GM19438 (cell line): ENCODE results near the gene LACTB.
"Not testable (repeated sequence)": the region's sequence is repeated elsewhere in the genome, so short reads cannot be mapped to it uniquely, and the experiment has no call there.

Source experiments
- ATAC-seq: cut with Tn5 transposase; IDR thresholded peaks from one replicate; pipeline ENCODE4 v1.9.1; 2021; ENCODE audit warnings: low read depth; ENCODE audit not compliant: unreplicated experiment

The LACTB gene

DNA sequence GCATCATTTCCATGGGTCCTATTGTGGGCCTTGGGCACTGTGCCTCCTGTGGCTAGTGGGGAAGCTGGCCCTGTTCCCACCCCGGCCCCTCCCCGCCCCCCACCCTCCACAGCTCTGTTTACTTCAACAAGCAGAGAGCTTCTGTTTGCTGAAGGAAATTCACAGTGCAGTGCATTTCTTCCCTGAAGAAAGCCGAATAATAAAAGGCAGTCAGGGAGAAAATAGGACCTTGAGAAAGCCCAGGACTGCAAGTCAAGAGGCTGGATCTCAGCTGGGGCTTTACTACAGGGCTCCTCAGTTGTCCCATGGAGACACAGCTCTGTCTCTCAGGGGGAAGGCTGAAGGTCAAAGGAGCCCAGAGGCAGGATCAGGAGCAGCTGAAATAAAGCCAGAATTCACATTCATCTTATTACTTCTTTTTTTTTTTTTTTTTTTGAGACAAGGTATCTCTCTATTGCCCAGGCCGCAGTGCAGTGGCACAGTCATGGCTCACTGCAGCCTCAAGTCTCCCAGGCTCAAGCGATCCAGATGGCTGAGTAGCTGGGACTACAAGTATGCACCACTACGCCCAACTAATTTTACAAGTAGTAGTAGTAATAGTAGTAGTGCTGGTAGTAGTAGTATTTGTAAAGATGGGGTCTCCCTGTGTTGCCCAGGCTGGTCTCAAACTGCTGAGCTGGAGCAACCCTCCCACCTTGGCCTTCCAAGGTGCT is 33.0 kb upstream of the LACTB start:
- ATAC-seq, result no peak

DNA sequence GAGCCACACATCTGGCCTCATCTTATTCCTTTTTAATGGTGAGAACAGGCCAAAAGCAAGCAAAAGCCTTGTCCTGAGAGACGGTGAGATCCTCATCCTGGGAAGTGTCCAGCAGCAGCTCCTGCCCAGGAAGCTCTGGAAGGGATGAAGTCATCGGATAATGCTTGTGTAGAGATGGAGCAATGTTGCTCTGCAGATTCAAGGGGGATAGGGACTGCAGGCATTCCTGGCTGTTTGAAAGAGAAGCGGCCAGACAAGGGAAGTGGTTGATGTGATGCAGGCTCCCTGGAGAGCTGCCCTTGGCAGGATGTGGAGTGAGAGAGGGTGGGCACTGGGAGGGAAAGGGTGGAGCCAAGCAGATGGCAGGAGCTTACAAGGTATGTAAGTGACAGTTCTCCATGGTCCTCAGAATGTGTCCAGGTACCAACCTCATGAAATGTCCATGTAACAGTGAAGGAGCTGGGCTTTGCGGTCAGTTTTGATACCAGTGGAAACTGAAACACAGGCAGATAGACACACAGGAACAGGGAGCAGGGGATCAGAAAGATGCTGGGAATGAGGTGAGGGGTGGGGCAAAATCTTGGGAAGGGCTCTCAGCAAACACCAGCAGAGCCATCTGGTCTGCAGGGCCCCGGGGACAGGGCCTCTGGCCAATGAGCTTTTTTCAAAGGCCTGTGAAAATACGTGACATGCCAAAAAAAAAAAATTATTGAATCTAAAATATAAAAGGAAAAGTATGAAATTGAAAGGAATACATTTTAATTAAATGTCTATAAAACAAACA is 32.2 kb upstream of the LACTB start:
- ATAC-seq, result no peak

DNA sequence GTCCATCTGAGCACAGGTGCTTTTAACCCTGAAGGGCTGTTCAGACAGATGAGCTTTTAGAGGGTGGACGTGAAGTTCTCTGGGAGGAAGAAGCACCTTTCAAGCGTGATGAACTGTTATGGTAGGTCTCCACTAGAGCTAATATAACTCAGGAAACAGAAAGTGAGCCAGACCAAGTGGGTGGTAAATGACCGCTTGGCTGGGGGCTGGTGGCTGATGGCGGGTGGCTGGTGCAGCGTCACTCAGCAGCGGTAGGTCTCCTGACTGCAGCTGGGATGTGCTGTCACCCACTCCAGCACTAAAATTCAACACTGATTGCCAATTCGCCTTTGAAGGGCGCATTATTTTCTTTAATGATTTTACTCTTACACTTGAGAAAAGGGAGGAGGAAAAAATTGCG is 31.2 kb upstream of the LACTB start:
- no peak for ATAC-seq

DNA sequence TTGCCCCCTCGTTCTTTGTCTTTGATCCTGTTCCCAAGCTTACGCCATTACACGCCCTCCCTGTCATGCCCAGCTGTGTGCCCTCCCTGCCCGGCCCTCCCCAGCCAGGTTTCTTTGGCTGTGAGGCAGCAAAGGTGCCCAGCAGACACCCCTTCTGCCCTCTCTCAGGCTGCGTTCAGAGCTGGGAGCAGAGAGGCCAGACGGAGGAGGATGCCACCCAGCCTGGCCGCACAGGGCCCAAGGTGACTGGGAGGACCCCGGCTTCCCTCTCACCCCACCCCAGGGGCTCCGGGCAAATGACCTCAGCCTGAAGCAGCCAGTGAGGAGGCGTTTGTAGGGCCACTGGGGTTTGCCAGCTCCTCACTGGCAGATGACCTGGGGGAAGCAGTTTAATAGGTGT is 30.8 kb upstream of the LACTB start:
- no peak for ATAC-seq

DNA sequence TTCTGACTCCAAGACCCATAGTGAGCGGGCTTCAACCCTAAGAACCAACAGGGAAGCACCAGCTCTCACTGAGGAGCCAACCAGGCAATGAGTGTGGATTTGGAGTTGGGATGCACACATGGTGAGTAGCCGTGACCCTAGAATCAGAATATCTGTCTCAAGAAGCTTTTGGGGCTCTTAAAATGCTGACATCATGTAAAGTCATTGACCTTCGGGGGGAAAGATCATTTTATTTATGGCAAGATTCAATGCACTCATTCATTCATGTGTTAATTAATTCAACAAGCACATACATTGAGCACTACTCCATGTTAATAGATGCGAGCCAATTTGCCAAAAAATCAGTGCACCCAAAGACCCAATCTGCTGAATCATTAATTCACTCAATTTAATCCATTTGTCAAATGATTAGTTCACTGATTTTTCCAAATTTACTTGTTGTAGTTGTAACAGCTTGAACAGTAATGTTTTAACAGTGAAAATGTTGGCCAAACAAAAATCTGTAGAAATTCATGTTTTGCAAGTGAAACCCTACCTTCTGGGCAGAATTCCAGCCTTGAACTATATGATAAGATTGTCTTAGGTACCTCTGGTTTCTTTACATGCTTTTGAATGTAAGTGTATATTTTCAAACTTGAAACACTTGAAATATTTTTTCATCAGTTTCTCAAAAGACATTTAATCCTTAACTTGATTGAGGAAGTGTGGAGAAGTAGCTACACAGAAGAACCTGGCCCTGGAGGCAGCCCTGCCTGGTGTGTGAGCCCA is 29.8 kb upstream of the LACTB start:
- ATAC-seq, result no peak

DNA sequence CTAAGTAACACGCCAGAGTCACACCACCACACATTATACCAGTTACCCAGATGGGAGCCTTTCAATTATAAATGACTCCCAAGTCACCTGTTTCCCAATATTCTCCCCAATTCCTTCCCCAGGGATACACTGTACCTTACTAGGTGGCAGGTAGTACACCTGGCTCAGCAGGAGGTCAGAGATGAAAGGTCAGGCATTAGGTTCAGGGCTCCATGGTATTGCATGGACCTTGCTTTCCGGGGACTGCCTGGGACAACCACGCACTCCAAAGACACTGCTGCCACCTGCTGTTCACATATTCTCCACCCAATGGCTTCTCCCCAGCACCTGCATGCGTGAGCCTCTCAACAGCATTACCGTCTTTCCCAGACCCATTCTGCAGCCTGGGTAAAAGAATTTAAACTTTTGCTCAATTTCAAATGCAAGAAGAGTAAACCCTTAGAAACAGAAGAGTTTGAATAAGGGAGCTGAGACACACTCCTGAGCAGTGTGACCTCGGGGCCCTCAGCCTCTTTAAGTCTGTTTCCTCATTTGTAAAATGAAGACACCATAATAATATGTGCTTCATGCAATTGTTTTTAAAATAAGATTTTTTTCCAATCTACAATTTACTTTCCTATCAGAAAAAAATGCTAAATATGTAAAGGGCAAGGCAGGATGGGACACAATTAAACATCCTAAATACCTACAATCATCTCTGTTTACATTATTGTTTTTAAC is 28.0 kb upstream of the LACTB start:
- no peak for ATAC-seq

DNA sequence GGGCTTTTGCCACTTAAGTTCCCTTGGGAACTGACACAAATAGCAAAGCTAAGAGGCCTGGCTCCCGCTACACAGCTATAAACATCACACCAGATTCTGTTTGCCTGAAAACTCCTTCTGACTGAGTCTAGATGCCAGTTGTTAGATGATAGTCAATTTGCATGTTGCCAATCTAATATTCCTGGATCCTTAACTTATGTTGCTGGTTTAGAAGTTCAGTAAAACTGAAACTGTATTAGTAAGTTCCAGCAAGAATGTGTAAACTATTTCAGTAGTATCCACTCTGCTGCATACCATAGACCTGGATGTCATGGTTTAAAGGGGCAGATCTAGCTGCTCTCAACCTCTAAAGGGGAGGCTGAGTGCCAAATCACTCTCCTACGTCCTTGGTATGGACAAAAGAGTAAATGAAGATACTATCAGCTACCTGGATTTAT is 27.1 kb upstream of the LACTB start:
- ATAC-seq, result no peak

DNA sequence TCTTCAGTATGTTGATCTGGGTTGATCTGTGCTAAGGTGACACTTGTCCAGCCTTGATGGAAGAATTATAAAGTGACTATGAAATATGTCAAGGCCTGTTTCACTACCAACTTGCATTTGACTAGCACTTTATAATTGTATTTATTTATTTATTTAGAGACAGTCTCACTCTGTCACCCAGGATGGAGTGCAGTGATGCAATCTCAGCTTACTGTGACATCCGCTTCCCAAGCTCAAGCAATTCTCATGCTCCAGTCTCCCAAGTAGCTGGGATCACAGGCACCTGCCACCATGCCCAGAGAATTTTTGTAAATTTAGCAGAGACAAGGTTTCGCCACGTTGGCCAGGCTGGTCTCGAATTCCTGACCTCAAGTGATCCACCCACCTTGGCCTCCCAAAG is 25.5 kb upstream of the LACTB start:
- ATAC-seq, result no peak

DNA sequence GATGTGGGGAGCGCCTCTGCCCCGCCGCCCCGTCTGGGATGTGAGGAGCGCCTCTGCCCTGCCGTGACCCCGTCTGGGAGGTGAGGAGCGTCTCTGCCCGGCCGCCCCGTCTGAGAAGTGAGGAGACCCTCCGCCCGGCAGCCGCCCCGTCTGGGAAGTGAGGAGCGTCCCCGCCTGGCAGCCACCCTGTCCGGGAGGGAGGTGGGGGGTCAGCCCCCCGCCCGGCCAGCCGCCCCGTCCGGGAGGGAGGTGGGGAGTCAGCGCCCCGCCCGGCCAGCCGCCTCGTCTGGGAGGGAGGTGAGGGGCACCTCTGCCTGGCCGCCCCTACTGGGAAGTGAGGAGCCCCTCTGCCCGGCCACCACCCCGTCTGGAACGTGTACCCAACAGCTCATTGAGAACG is 22.8 kb upstream of the LACTB start:
- ATAC-seq, result not testable (repeated sequence)

DNA sequence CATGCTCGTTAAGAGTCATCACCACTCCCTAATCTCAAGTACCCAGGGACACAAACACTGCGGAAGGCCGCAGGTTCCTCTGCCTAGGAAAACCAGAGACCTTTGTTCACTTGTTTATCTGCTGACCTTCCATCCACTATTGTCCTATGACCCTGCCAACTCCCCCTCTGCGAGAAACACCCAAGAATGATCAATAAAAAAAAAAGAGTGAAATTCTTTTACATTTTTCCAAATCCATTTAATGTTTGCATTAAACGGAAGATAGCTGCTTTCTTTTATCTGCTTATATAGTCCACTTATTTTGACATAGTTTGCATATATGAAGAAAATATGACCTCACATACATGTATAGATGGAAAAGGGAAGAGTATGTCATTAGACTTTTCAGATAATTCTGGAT is 22.1 kb upstream of the LACTB start:
- ATAC-seq, result not testable (repeated sequence)

DNA sequence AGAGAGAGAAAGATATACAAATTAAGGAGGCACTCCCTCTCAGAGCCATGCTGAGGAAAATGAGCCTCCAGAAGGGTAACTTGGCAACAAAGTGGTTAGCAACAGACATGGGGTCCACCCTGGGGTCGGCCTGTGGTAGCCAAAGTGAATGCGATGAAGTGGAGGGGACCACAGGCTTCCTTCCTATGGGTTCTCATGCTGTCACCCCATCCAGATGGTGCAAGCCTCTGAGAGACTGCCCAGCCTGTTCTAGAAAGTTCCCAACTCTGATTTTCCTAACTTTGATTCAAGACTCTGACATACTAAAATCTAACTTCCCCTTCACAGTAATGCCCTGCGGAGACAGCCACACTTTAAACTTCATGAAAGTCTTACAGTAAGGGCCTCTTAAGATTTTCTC is 18.2 kb upstream of the LACTB start:
- no peak for ATAC-seq

DNA sequence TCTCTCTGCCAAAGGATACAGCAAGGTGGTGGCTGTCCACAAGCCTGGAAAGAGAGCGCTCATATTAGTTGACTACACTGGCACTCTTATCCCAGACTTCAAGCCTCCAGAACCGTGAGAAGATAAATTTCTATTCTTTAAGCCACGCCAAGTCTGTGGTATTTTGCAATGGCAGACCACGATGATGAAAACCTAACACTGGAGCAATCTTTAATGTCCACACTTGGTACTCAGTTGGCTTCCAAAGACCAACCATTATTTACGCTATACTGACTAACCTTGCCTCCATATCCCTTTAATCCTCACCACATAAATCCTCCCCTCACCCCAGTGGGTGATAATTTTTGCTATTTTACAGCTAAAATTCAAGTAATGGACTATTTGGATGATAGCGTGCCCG is 16.9 kb upstream of the LACTB start:
- no peak for ATAC-seq

DNA sequence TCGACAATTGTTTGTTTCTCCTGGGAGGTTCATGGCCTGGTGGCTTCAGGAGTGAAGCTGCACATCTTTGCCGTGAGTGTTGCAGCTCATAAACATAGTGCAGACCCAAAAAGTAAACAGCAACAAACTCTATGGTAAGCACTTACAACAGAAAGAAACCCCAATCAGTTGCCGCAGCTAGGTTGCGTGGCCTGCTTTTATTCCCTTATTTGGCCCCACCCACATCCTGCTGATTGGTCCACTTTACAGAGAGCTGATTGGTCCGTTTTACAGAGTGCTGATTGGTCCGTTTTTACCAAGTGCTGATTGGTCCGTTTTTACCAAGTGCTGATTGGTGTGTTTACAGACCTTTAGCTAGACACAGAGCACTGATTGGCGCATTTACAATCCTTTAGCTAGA is 16.3 kb upstream of the LACTB start:
- not testable (repeated sequence) for ATAC-seq

DNA sequence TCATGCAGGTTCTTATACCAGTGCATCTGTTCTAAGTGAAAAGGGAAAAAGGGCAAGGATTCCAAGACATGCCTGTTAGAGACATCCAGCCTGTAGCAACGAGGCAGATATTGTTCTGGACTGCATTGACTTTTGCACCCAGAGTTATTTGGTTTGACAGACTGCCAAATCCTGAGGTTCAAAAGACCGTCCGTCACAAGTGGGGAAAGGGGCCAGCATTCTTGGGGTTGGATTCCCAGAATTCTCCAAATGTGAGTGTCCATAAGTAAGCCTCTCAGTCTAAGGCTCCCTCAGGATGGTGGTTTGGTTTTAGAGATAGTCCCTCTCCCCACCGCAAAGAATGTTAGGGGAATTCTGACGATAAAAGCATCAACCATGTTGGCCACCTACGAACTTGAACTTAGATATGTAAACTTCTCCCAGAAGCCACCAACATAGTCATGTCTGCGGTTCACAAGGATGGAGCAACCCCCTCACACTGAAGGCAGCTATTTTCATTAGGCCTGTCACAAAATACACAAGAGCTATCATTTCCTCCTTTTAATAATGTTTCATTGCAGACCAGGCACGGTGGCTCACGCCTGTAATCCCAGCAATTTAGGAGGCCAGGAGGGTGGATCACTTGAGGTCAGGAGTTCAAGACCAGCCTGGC is 13.6 kb upstream of the LACTB start:
- no peak for ATAC-seq

DNA sequence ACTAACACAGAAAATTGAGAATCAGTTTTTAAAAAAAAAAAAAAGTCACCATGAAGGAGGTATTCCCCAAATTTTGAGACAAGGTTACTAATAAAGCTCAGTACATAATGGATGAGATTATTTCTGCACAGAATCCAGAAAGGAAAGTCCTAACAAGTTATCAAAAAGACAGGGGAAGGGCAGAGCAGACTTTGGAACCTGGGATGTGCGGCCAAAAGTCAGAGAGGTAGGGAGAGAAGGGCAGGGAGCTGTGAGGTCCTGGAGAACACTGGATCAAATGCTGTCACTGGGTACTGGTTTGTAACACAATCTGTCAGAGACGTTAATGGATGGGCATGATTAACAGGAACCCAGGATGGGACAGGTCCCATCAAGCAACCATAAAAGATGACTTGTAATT is 12.2 kb upstream of the LACTB start:
- no peak for ATAC-seq

DNA sequence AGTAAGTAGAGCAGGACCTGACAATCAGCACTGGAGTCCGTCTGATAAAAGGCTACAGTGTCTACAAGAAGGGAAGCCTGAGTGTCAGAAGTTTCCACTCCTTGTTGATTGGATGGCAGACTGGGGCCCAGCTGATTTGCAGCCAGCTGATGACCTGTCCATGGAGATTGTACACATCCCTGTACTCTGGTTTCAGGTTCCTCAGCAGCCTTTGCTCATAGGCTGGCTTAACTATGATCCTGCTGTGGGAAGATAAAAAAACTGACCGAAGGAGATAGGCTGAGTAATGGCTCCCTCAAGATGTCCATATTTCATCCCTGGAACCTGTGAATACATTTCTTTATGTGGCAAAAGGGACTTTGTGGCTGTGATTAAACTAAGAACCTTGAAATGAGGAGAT is 11.7 kb upstream of the LACTB start:
- no peak for ATAC-seq

DNA sequence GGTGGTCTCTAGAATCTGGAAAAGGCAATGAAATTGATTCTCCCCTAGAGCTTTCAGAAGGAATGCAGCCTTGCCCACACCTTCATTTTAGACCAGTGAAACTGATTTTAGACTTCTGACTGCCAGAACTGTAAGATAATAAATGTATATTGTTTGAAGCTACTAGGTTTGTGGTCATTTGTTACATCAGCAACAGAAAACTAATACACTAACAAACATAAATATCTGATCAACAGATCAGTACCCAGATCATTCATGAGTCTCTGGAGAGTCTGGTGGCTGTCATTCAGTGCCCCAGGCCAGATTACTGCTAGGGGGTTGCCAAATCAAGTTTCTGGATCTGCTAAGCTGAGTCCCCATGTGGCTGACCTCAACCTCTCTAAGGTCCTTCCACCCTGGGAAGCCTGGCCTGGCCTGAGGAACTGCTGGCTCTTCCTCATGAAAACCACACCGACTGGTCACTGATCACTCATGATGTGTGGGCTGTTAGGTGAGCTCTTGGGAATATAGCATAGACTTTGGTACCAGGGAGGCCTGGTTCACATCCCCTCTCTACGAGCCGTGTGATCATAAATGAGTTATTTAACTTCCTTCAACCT is 11.1 kb upstream of the LACTB start:
- ATAC-seq, result no peak

DNA sequence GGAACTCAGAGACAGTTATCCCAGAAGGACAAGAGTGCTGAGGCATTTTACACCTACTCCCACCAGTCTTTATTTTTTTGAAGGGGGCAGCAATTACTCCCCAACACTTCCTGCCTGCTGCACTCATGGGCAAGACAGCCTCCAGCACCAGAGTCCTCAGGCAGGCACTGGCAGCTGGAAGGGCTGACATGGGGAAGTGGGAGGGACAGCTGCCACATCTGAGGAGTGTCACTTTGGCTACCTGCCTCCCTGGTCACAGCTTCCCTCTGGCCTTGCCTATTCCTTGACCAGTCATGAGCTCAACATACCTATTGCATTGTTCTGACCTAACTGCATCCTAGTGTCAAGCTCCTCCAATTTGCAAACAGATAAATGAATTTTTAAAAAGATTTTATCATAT is 10.2 kb upstream of the LACTB start:
- ATAC-seq, result no peak

DNA sequence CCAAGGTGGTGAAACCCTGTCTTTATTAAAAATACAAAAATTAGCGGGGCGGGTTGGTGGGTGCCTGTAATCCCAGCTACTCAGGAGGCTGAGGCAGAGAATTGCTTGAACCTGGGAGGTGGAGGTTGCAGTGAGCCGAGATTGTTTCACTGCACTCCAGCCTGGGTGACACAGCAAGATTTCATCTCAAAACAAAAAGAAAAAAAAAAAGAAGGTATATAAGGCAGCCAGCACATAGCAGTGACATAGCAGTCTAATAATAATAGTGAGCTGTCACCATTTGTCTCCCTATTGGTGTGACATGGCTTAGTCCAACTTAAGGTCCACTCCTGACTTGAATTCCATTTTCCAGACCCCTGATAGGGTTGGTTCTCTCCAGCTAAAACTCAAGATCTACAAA is 8.8 kb upstream of the LACTB start:
- ATAC-seq, result no peak

DNA sequence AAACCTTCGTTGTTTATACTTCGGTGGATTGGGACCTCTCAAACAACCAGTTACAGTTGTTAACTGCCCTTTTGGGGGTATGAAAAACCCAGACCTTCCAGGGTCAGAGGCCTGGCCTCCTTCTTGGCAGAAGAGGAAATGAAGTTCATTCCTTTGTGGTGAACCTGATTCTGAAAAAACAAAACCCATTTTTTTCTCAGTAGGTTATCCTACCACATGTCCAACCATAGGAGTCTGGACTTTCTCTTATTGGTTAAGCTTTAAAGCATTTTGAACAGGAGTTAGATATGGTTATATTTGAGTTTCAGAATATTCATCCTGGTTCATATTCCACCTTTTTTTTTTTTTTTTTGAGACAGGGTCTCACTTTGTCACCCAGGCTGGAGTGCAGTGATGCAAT is 7.2 kb upstream of the LACTB start:
- no peak for ATAC-seq
